ENCODE data around the gene THYN1.

Gene THYN1

DNA sequence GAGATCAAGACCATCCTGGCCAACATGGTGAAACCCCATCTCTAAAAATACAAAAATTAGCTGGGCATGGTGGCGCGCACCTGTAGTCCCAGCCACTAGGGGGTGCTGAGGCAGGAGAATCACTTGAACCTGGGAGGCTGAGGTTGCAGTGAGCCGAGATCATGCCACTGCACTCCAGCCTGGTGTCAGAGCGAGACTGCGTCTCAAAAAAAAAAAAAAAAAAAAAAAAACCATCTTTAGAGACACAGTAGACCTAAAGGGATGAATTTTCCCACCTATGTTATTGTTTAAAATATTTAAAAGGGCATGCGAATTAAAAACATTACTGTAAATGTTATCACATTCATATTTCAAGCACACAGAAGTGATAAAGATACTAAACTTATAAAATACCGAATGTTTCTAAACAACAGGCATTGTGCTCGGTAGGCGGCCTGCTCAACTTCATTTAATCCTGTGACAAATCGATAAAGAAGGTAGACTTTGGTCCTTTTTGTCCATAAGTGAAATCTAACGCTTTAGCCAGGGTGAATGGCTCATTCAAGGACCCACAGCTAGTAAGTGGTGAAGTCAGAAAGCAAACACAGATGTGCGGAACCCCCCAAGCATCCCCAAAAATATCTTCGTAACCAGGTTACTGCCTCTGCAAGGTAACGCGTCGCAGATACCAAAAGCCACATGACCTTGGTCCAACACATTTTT lies 45.5 kb downstream of the THYN1 start:
- DNase-seq, result no peak

DNA sequence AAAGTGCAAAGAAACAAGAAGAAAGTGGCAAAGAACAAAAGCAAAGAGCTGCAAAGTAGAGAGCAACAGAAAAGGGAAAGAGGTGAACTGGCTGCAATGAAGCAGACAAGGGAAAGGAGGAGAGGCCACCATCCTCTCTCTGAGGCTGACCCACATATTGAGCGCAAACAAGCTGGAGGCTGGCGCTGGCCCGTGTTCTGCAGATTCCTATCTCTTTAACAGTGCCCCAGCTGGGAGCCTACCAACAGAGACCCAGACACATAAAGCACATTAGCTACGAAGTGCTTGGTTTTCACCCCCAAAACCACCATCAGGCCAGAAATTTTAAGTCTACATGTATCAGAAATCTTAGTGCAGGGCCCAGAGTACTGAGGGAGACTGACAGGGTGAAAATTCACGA lies 47.0 kb downstream of the THYN1 start:
- no peak for DNase-seq

DNA sequence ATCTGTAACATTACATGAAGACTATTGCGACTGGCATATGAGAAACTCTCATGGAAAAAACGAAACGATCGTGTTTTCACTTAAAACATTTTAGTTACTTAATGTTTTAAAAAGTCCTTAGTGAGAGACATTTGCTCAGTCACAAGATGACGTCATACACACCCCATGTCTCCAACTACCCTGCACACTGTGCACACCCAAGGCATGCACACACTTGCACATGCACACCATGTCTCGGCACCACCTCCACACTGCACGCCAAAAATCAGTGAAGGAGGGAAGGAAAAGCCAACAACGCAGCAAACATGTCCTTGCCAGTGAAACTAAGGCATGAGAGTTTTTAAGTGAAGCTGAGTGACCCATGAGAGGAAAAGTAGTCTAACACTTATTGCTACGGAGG lies 47.4 kb downstream of the THYN1 start:
- no peak for DNase-seq

DNA sequence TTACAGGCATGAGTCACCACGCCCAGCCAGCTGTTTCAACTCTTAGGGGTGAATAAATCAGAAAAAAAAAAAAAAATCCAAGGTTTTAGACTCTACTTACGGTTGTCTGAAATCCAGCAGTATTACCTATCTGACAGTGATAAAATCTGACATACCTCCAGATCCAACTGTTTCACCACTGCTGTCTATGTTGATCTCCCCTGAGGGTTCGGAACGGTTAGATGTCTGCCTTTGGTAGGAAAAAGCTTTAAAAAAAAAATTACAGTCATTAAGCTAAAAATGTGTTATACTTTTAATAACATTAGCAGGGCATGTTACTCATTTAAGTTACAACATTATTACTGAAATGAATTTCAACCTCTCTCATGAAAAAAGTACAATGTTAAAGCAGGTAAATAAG lies 50.5 kb downstream of the THYN1 start:
- DNase-seq, result no peak

DNA sequence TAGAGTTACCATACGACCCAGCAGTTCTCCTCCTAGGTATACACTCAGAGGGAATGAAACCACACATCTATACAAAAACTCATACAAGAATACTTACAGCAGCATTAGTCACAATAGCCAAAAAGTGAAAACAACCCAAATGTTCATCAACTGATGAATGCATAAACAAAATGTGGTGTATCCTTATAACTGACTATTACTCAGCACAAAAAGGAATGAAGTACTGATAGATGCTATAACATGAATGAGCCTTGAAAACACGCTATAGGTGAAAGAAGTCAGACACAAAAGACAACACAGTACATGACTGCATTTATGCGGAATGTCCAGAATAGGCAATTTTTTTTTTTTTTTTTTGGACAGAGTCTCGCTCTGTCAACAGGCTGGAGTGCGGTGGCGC lies 52.5 kb downstream of the THYN1 start:
- no peak for DNase-seq

DNA sequence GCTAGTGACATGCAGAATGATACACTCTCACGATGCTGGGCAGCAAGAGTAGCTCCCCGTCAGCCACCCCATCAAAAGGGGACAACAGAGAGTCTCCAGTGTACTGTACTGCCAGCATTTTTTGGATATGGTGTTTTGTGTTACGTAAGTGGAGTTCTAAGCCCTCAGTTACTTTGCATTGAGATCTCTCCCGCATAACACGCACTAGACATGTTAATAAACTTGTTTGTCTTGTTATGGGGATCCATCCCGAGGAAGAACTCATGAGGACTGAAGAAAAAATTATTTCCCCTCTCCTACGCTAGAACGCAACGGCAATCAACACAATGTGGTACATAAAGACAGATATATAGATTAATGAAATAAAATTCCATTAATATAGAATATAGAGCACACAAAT lies 53.6 kb downstream of the THYN1 start:
- DNase-seq, result no peak
